Activated CD8-positive, alpha-beta memory T cell treated with anti-CD3 and anti-CD28 coated beads for 1 hour (primary cell): ENCODE results near the gene IWS1.
A peak's percentile ranks its signal among the peaks of the same experiment; 100 is the strongest.
"Not testable (repeated sequence)": the region's sequence is repeated elsewhere in the genome, so short reads cannot be mapped to it uniquely, and the experiment has no call there.

Experiments
- DNase-seq, 2 donors: peaks; one replicate each; pipeline ENCODE4 v3.0.0-alpha.2; 2020; ENCODE audit warnings: low read depth in 1 of 2; ENCODE audit errors: extremely low read depth in 1 of 2

IWS1 gene

DNA sequence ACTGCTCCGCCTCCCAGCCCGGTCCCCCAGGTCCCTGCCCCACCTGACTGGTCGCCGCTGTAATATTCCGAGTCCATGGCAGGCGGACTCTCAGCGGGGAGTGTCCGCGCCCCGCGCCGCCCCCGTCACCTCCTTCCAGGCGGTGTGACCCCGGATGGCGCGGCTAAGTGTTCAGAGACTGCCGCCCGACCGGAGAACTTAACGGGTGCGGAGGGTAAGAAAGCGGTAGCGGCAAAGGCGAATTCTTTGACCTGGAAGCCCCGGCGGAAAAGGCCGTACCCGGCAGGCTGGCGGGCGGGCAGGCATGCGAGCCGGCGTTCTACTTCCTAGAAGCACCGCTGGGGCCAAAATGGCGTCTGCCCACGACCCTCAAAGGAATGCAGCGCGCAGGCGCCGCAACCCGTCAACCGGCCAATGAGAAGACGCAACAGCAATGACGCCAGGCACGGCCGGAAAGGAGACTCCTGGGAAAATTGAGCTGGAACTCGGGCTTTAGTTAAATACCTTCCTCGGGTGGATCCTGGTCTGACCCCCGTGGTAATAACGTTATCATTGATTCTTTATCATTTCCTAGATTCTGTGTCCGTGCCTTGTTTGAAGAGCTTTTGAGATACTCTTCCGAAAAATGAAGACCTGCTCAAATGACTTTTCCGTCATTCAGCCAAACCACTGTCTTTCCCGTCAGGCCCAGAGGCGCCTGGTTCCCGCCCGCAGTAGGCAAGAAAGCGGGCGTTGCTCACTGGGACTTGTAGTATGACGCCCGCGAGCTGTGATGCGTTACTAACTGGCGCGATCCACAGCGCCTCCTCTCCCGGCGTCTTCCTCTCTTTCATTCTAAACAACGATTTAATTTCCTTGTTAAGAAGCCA, at the start of gene IWS1:
TSS of gene IWS1 (minus strand) at position 358 of the 869 bp plus-strand sequence. CDS start at position 77, 281 bp downstream.
- DNase-seq = peak; percentile 76 to 82

GRCh38 chr2:127575941-127576432, 49.7 kb upstream of the IWS1 start:
- DNase-seq = no peak

- DNase-seq = no peak
Observed at GRCh38 chr2:127575185-127575765, 49.0 kb upstream of the IWS1 start.

DNA sequence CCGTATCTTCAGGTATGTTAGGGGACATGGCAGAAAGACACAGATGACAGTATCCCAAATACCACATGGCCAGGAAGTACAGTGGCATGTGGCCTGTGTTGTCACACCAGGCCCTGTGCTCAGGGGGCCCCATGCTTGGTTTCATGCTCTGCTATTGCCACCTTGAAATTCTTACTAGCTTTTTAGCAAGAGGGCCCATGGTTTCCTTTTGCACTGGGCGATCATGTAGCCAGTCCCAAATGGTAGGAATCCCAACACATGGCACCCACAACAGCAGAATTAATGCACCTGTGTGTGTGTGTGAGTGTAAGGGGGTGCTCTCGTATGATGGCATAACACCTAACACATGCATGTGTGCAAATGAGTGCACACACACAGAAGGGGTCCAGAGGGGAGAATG, 48.4 kb upstream of the IWS1 start:
- DNase-seq = no peak

DNA sequence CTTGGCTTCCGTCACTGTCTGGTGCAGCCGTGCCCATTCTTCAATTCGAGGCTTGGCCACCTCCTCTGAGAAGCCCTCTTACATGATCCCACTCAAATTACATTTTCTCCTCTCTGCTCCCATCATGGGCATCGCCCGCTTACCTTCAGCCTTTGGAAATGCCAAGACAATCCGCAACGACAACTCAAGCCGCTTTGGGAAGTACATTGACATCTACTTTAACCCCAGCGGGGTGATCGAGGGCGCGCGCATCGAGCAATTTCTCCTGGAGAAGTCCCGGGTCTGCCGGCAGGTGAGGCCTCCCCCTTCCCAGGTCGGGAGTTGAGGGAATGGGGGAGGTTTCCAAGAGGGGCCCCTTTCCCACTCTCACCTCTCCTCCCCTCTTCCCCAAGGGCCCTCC, 47.5 kb upstream of the IWS1 start:
- no peak for DNase-seq

DNA sequence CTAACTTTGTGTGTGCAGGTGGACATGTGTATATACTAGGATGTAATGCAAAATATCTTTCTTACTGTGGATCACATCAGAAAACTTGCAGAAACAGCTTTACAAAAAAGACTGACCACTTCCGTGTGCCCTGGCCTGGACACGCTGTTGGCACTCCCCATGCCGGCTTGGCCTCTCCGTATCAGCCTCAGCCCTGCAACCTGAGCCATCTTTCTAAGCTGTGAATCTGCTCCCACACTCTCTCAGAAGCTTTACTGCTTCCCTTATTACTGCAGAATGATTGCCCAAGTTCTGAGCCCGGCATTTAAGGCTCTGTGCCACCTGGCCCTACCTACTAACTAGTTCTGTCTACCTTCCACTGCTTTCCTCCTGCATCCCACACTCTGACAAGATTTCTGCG, 47.0 kb upstream of the IWS1 start:
- DNase-seq = no peak

DNA sequence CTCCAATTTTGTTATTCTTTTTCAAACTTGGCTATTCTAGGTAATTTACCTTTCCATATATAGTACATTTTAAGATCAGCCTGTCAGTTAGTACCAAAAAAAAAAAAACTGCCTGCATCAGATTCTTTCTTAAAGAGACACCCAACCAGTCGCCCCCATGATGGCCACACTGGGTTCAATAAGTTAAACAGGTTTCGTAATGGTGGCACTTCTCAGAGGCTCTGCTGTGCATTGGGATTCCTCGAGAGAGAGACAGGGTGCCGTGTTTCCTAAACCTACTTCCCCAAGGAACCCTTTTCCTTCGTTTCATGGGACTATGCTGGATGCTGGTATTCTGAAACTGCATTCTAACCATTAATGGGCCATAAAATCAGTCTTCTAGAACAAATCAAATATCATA, 46.6 kb upstream of the IWS1 start:
- no peak for DNase-seq

DNA sequence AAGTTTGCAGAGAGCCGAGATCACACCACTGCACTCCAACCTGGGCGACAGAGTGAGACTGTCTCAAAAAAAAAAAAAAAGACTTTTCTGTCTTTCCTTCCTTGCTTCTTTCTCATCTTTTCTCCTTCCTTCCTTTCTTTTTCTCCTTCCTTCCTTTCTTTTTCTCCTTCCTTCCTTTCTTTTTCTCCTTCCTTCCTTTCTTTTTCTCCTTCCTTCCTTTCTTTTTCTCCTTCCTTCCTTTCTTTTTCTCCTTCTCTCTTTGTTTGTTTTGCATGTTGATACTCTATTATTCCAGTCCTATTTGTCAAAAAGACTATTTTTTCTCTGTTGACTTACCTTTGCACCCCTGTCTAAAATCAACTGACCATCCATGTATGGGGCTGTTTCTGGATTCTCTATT, 46.1 kb upstream of the IWS1 start:
- not testable (repeated sequence) for DNase-seq

GRCh38 chr2:127570282-127571250, 44.3 kb upstream of the IWS1 start:
- DNase-seq = no peak

DNA sequence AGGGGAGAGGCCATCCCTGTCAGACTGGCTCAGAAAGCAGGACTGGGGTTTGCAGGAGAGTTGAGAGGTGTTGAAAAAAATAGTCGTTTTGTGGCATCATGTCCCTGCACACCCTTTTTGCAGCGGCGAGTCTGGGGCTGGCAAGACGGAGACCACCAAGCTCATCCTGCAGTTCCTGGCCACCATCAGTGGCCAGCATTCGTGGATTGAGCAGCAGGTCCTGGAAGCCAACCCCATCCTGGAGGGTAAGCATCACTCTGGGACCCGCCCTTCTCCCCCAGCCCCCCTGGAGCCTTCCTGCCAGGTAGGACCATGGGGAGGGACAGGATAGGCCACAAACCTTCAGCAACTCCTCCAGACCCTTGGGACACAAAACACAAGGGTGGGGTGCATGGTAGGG, 43.4 kb upstream of the IWS1 start:
- no peak for DNase-seq

DNA sequence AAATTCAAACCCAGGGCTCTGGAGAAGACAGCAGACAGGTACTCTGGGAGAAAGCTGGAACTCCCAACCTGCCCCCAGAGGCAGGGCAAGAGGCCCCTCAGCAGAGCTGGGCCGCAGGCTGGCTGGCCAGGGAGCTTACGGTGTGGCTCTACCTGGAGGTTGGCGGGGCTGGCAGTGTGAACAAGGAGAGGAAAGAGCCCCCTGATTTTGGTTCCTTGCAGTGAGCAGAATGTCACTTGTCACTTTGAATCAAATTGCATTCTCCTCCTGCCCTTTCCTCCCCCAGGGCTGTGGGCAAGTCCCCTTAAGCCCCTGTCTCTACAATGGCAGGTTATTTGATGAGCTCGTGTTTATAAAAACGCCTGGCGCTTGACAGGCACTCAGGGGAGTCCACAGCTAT, 41.8 kb upstream of the IWS1 start:
- DNase-seq = no peak

- no peak for DNase-seq
Observed at GRCh38 chr2:127567351-127567854, 41.1 kb upstream of the IWS1 start.

DNA sequence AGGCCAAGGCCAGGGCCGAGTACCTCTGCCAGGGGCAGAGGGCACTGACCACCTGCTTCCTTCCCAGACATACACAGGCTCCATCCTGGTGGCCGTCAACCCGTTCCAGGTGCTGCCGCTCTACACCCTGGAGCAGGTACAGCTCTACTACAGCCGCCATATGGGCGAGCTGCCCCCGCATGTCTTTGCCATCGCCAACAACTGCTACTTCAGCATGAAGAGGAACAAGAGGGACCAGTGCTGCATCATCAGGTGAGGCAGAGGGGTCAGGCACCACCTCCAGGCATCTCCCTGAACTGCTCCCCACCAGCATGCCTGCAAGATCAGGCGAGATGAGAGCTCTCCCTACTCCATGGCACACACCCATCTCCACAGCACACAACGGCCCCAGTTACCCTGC, 40.3 kb upstream of the IWS1 start:
- DNase-seq = no peak

DNA sequence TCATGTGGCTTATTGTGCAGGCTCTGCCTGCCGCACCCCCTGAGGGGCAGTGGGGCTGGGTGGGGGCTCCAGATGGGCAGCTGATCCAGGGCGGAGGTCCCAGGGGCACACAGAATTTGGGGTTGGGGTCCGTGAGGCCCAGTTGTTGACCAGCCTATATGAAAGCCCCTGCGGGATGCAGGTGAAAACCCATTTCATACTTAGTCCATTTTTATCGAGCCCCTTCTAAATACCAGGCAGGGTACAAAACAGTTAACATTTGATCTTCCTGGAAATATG, 39.8 kb upstream of the IWS1 start:
- no peak for DNase-seq

DNA sequence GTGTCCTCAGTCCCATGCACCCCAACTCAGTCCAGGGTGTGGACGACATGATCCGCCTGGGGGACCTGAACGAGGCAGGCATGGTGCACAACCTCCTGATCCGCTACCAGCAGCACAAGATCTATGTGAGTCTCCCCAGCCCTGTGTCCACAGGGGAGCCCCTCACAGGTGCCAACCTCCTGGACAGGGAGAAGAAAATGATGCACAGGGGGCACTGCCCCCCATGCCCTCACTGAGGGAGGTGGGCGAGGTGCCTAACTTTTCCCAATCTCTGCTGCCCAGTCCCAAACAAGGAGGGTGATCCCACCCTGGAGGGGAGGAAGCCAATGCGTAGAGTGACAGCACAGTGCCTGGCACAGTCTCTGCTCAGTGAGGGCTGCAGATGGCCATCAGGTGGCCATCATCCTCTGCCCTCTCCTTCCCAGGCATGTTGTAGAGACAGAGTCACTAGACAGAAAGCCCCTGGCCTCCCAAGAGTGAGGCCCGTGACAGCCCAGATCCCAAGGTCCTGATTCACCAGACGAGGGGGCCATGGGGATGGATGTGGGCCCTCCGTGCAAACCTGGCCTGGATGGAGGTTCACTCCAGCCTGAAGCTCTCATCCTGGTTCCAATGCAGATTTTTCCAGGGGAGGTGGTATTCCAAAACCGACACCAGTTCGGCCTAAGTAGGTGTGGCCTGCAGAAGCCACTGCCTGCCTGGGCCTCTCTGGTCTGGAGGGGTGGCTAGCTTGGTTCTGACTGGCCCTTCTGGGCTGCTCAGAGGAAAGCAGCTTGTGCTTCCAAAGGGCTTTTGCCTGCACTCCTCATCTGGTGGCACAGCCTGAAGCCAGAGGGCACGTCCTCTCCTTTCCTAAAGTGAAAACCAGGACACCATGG, 39.2 kb upstream of the IWS1 start:
- no peak for DNase-seq

GRCh38 chr2:127564429-127565260, 38.4 kb upstream of the IWS1 start:
- no peak for DNase-seq

- no peak for DNase-seq
Observed at GRCh38 chr2:127563458-127564428, 37.5 kb upstream of the IWS1 start.

DNA sequence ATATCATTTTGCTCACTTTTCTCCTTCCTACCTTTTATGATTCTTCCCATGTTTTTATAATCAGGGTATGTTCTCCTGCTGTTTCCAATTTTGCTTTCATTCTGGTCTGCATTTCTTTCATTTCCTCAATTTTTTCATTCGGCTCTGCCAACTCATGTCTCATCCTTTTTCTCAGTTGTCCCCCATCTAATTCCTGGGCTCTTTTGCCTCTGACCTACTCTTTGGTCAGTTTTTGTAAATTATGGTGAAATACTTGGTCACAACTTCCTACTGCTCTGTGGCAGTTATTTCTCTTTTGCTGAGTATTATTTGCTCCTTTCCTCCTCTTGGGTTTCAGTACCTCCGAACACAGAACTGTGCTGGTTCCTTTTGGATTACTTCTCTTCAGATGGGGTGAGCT, 36.6 kb upstream of the IWS1 start:
- DNase-seq = no peak
